Measurements from ENCODE around the gene LELP1. TPM values are rescaled to one million over a fixed set of nuclear protein-coding genes. Genes with fewer than 3 reads are reported as not detected.

LELP1 gene
- total and polyA plus RNA-seq, 2 donors (not counting 3 experiments of a cell fraction or from before 2014, with no cell fraction given), result not detected

DNA sequence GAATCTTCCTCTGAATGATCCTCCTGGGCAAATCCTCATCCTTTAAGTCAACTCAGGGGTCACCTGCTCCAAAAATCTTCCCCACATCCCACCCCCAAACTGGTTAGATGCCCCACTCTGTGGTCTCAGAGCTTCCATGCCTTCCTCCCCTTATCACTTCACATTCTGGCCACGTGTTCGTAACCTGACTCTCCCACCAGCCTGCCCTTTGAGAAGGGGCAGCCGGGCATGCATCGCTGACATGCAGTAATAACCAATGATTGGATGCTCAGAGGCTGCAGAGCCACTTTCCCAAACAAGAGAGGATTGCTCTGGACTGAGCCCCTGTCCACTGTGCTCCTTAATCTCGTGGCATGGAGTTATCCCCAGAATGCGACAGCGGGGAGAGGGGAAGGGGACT lies 7.0 kb downstream of the LELP1 start:
- TF ChIP-seq MYC (IDR thresholded peaks at IDR 0.05; ENCODE audit: low read depth, low read length) (no peak), POLR2A (IDR thresholded peaks at IDR 0.05; ENCODE audit: low read depth, low read length) (no peak), JUN (IDR thresholded peaks at IDR 0.05; ENCODE audit: borderline replicate concordance, insufficient read depth, insufficient read length, low read depth) (no peak), POLR2AphosphoS5 (IDR thresholded peaks at IDR 0.05; ENCODE audit: insufficient read depth, low read depth, low read length) (no peak), FOS (IDR thresholded peaks at IDR 0.05; ENCODE audit: borderline replicate concordance, insufficient read depth, low read length) (no peak), GATA2 (IDR thresholded peaks at IDR 0.05; ENCODE audit: insufficient read depth, insufficient read length, low read depth, low read length) (no peak), EZH2 (IDR thresholded peaks at IDR 0.05; ENCODE audit: borderline replicate concordance, low read depth, low read length, severe bottlenecking) (no peak)
- TF ChIP-seq, protein P1, sequence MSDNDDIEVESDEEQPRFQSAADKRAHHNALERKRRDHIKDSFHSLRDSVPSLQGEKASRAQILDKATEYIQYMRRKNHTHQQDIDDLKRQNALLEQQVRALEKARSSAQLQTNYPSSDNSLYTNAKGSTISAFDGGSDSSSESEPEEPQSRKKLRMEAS (IDR thresholded peaks at IDR 0.05; ENCODE audit: insufficient read depth, insufficient read length), result no peak
- TF ChIP-seq, protein P2, sequence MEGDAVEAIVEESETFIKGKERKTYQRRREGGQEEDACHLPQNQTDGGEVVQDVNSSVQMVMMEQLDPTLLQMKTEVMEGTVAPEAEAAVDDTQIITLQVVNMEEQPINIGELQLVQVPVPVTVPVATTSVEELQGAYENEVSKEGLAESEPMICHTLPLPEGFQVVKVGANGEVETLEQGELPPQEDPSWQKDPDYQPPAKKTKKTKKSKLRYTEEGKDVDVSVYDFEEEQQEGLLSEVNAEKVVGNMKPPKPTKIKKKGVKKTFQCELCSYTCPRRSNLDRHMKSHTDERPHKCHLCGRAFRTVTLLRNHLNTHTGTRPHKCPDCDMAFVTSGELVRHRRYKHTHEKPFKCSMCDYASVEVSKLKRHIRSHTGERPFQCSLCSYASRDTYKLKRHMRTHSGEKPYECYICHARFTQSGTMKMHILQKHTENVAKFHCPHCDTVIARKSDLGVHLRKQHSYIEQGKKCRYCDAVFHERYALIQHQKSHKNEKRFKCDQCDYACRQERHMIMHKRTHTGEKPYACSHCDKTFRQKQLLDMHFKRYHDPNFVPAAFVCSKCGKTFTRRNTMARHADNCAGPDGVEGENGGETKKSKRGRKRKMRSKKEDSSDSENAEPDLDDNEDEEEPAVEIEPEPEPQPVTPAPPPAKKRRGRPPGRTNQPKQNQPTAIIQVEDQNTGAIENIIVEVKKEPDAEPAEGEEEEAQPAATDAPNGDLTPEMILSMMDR (IDR thresholded peaks at IDR 0.05; ENCODE audit: extremely low read depth in 1 of 2, insufficient read depth in 1 of 2, low read depth in 1 of 2, low read length in 2 of 2), result no peak
- CTCF ChIA-PET, result interaction anchor here (1.0 to 1.3 kb wide), 2 partner anchors 12 to 18 kb away, joined by 3 to 4 read pairs; no protein-coding TSS in a partner anchor
- POLR2A ChIA-PET, result no interaction called here
- Histone ChIP-seq H3K4me1 (ENCODE audit: control insufficient read depth, extremely low read depth, insufficient read depth, low read length) (no peaks in the 10 kb centered on the region), H3K9me1 (replicated peaks; ENCODE audit: control insufficient read depth, extremely low read depth, insufficient read depth, low read length) (no peaks in the 10 kb centered on the region), H3K36me3 (ENCODE audit: control insufficient read depth in 2 of 2, extremely low read depth in 1 of 2, insufficient read depth in 2 of 2, low read length in 2 of 2) (no peaks in the 10 kb centered on the region), H3K79me2 (ENCODE audit: control insufficient read depth, insufficient read depth, low read length) (no peaks in the 10 kb centered on the region), H3K9me3 (replicated peaks; ENCODE audit: control insufficient read depth, insufficient read depth, low read length) (no peaks in the 10 kb centered on the region), H3K4me3 (replicated peaks in 1 of 3; ENCODE audit: insufficient read depth in 1 of 3, low read depth in 1 of 3, low read length in 3 of 3) (no peak overlapping the region), H3K9ac (replicated peaks; ENCODE audit: extremely low read depth, insufficient read depth, low read length) (no peak overlapping the region), H4K20me1 (replicated peaks; ENCODE audit: control insufficient read depth, extremely low read depth, insufficient read depth, low read length) (no peaks in the 10 kb centered on the region), H3K4me2 (ENCODE audit: insufficient read depth, low read length) (no peak overlapping the region), H3K27me3 (ENCODE audit: control insufficient read depth in 2 of 2, insufficient read depth in 2 of 2, low read length in 2 of 2) (no peaks in the 10 kb centered on the region), H2AFZ (ENCODE audit: low read depth, low read length) (no peak overlapping the region), H3K27ac (ENCODE audit: insufficient read depth, low read depth, low read length) (no peak overlapping the region)
- FAIRE-seq (no peak), DNase-seq (ENCODE audit: low read depth, low spot score) (no peak)
- dilution Hi-C loops (cut with MboI; ENCODE audit: extremely low pct_ligation_motif_present, low sequenced_read_pairs), result no loop called here
- intact Hi-C loops (cut with micrococcal nuclease), result no loop called here
- no TSS peak for BruUV-seq (replicated peaks)

All from endothelial cell of umbilical vein (primary cell).